HG02642 (cell line): ENCODE data around the gene NUDT17.
"Not testable (repeated sequence)": the region's sequence is repeated elsewhere in the genome, so short reads cannot be mapped to it uniquely, and the experiment has no call there.

Source experiments
- ATAC-seq: cut with Tn5 transposase; IDR thresholded peaks from one replicate; pipeline ENCODE4 v1.9.1; 2021; ENCODE audit warnings: mild to moderate bottlenecking; ENCODE audit not compliant: unreplicated experiment, poor library complexity

Gene NUDT17

GRCh38 chr1:145845514-145846161 is at the start of gene NUDT17:
Gene NUDT17, plus strand, starts transcription at chr1:145845630. Its CDS starts 11 bp downstream, at chr1:145845641.
- ATAC-seq = peak; percentile 75

GRCh38 chr1:145796753-145797152 is 48.7 kb upstream of the NUDT17 start:
- no peak for ATAC-seq

GRCh38 chr1:145799806-145800205 is 45.6 kb upstream of the NUDT17 start:
- ATAC-seq = no peak

- no peak for ATAC-seq
Measured at GRCh38 chr1:145804235-145805045, 41.0 kb upstream of the NUDT17 start.

- ATAC-seq = no peak
Measured at GRCh38 chr1:145805057-145805456, 40.4 kb upstream of the NUDT17 start.

GRCh38 chr1:145806408-145806807 is 39.0 kb upstream of the NUDT17 start:
- ATAC-seq = no peak

GRCh38 chr1:145806844-145807243 is 38.6 kb upstream of the NUDT17 start:
- no peak for ATAC-seq

GRCh38 chr1:145812977-145813810 is 32.2 kb upstream of the NUDT17 start:
- not testable (repeated sequence) for ATAC-seq

- not testable (repeated sequence) for ATAC-seq
Measured at GRCh38 chr1:145818095-145818494, 27.3 kb upstream of the NUDT17 start.

- not testable (repeated sequence) for ATAC-seq
Measured at GRCh38 chr1:145822779-145823331, 22.6 kb upstream of the NUDT17 start.

GRCh38 chr1:145823565-145824498 is 21.6 kb upstream of the NUDT17 start, which contains the start of the genes POLR3C and RNF115:
Gene POLR3C, plus strand, starts transcription at chr1:145824200. Its CDS starts 1,577 bp downstream, at chr1:145825777.
Gene RNF115, minus strand, starts transcription at chr1:145824095. Its CDS starts 222 bp downstream, at chr1:145823873.
- peak; percentile 86 for ATAC-seq

- ATAC-seq = no peak
Measured at GRCh38 chr1:145824499-145824842, 21.0 kb upstream of the NUDT17 start.

- no peak for ATAC-seq
Measured at GRCh38 chr1:145826030-145826429, 19.4 kb upstream of the NUDT17 start.

- no peak for ATAC-seq
Measured at GRCh38 chr1:145827966-145828365, 17.5 kb upstream of the NUDT17 start.

- ATAC-seq = no peak
Measured at GRCh38 chr1:145828367-145829026, 16.9 kb upstream of the NUDT17 start.

GRCh38 chr1:145830810-145831209 is 14.6 kb upstream of the NUDT17 start:
- ATAC-seq = not testable (repeated sequence)

GRCh38 chr1:145837656-145838055 is 7.8 kb upstream of the NUDT17 start:
- no peak for ATAC-seq

- ATAC-seq = no peak
Measured at GRCh38 chr1:145843031-145843430, 2.4 kb upstream of the NUDT17 start.

- peak; percentile 70 for ATAC-seq
Measured at GRCh38 chr1:145845144-145845513, 301 bp upstream of the NUDT17 start.
